ENCODE results near the gene TBC1D10A. TPM values are rescaled to one million over a fixed set of nuclear protein-coding genes. Genes with fewer than 3 reads are reported as not detected.

TBC1D10A gene
- polyA plus RNA-seq, 1 donor (not counting 4 experiments of a cell fraction or from before 2014, with no cell fraction given), result 17.8 TPM

GRCh38 chr22:30344447-30345200 lies 17.9 kb upstream of the TBC1D10A start:
- no peaks in the 10 kb centered on the region for H3K9me1 ChIP-seq (ENCODE audit: control insufficient read depth, extremely low read depth, insufficient read depth, low read length)
- no peak overlapping the region for H3K27ac ChIP-seq (ENCODE audit: control insufficient read depth, insufficient read depth, low read length)
- H3K27me3 ChIP-seq (ENCODE audit: control insufficient read depth, extremely low read depth, insufficient read depth, low read length), result no peaks in the 10 kb centered on the region
- dilution Hi-C loops (cut with MboI; ENCODE audit: extremely low pct_ligation_motif_present, low sequenced_read_pairs), result no loop called here
- H3K9ac ChIP-seq (ENCODE audit: control insufficient read depth, extremely low read depth, insufficient read depth, low read length), result no peak overlapping the region
- no peak overlapping the region for H3K4me3 ChIP-seq (ENCODE audit: control insufficient read depth in 2 of 3, extremely low read depth in 1 of 3, insufficient read depth in 2 of 3, low read depth in 1 of 3, low read length in 3 of 3)
- H3K79me2 ChIP-seq (ENCODE audit: control insufficient read depth, insufficient read depth, low read length), result peaks cover 29% of the 10 kb centered on the region
- H3K9me3 ChIP-seq (ENCODE audit: control insufficient read depth, low read depth, low read length), result no peaks in the 10 kb centered on the region
- H2AFZ ChIP-seq (ENCODE audit: control insufficient read depth, low read length), result no peak overlapping the region
- FAIRE-seq (no peak), DNase-seq (ENCODE audit: low read depth, low spot score) (no peak)
- TF ChIP-seq CTCF (optimal IDR thresholded peaks at IDR 0.05 in 1 of 3, IDR thresholded peaks at IDR 0.05 in 1 of 3, conservative IDR thresholded peaks at IDR 0.05 in 1 of 3; ENCODE audit: extremely low read depth in 1 of 3, insufficient read depth in 2 of 3, low read length in 3 of 3), result no peak
- TF ChIP-seq EZH2 (IDR thresholded peaks at IDR 0.05; ENCODE audit: low read length), result no peak
- no peak overlapping the region for H3K4me2 ChIP-seq (ENCODE audit: control insufficient read depth, extremely low read depth, insufficient read depth, low read depth, low read length)
- H4K20me1 ChIP-seq (ENCODE audit: control insufficient read depth, extremely low read depth, insufficient read depth, low read length), result peaks cover 2% of the 10 kb centered on the region
- H3K36me3 ChIP-seq (ENCODE audit: control insufficient read depth in 2 of 2, extremely low read depth in 1 of 2, insufficient read depth in 2 of 2, low read length in 2 of 2), result peaks cover 57 to 64% of the 10 kb centered on the region in 2 experiments
- no peaks in the 10 kb centered on the region for H3K4me1 ChIP-seq (ENCODE audit: control insufficient read depth, extremely low read depth, insufficient read depth, low read length)

GRCh38 chr22:30340911-30341685 lies 14.4 kb upstream of the TBC1D10A start:
- H3K4me2 ChIP-seq (ENCODE audit: control insufficient read depth, extremely low read depth, insufficient read depth, low read depth, low read length), result no peak overlapping the region
- H3K36me3 ChIP-seq (ENCODE audit: control insufficient read depth in 2 of 2, extremely low read depth in 1 of 2, insufficient read depth in 2 of 2, low read length in 2 of 2), result peaks cover 70% of the 10 kb centered on the region in 2 experiments
- H3K79me2 ChIP-seq (ENCODE audit: control insufficient read depth, insufficient read depth, low read length), result peaks cover 3% of the 10 kb centered on the region
- H3K9ac ChIP-seq (ENCODE audit: control insufficient read depth, extremely low read depth, insufficient read depth, low read length), result no peak overlapping the region
- H3K27me3 ChIP-seq (ENCODE audit: control insufficient read depth, extremely low read depth, insufficient read depth, low read length), result no peaks in the 10 kb centered on the region
- no peaks in the 10 kb centered on the region for H3K9me1 ChIP-seq (ENCODE audit: control insufficient read depth, extremely low read depth, insufficient read depth, low read length)
- H3K27ac ChIP-seq (ENCODE audit: control insufficient read depth, insufficient read depth, low read length), result no peak overlapping the region
- dilution Hi-C loops (cut with MboI; ENCODE audit: extremely low pct_ligation_motif_present, low sequenced_read_pairs), result no loop called here
- no peaks in the 10 kb centered on the region for H3K4me1 ChIP-seq (ENCODE audit: control insufficient read depth, extremely low read depth, insufficient read depth, low read length)
- H3K4me3 ChIP-seq (ENCODE audit: control insufficient read depth in 2 of 3, extremely low read depth in 1 of 3, insufficient read depth in 2 of 3, low read depth in 1 of 3, low read length in 3 of 3), result no peak overlapping the region
- DNase-seq (ENCODE audit: low read depth, low spot score), result no peak
- no peak overlapping the region for H2AFZ ChIP-seq (ENCODE audit: control insufficient read depth, low read length)
- H3K9me3 ChIP-seq (ENCODE audit: control insufficient read depth, low read depth, low read length), result no peaks in the 10 kb centered on the region
- H4K20me1 ChIP-seq (ENCODE audit: control insufficient read depth, extremely low read depth, insufficient read depth, low read length), result no peaks in the 10 kb centered on the region
- FAIRE-seq, result no peak
- TF ChIP-seq CTCF (optimal IDR thresholded peaks at IDR 0.05 in 1 of 3, IDR thresholded peaks at IDR 0.05 in 1 of 3, conservative IDR thresholded peaks at IDR 0.05 in 1 of 3; ENCODE audit: extremely low read depth in 1 of 3, insufficient read depth in 2 of 3, low read length in 3 of 3), result no peak
- no peak for TF ChIP-seq EZH2 (IDR thresholded peaks at IDR 0.05; ENCODE audit: low read length)

All from keratinocyte (primary cell).